ENCODE measurements around the gene DTHD1.

DTHD1 gene

DNA sequence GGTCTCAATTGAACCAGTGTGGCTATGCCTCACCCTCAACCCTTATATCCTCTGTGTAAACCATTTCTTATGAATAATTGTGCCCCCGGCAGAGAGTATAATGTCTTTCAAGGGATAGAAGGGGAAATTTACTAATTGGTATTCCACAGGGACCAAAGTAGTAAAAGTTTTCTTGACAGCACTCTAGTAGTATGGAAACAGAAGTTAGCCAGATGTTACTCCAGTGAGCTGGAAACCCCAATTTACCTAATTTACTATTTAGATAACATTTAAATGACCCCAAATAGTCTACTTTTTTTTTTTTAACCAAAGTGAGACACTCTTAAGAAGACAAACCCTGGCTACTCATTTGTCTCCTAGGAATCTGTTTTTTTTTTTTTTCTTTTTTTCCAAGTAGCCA, 32.3 kb downstream of the DTHD1 start:
- DNase-seq (ENCODE audit: low spot score), result no peak

- DNase-seq (ENCODE audit: low spot score), result no peak
These were observed 35.2 kb downstream of the DTHD1 start for GRCh38 chr4:36316607-36317006.

DNA sequence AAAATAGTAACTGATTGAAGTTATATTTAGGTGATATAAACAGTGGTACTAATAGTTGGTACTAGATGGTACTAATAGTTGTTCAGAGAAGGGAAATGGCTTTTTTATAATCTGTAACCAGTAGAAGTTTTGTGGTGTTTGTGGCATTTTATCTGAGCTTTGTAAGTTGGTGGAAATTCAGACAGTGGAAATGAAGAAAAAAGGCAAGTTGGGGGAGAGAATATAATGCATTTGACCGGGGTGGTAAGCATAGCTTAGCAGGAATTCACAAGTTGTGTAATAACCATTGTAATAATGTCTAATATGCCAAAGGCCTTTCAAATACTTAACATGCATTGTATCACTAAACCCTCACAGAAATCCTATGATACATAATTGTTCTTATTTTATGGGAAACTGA, 36.3 kb downstream of the DTHD1 start:
- DNase-seq (ENCODE audit: low spot score), result no peak

- DNase-seq (ENCODE audit: low spot score), result no peak
These were observed 38.9 kb downstream of the DTHD1 start for GRCh38 chr4:36320117-36320896.

GRCh38 chr4:36321176-36321575, 39.8 kb downstream of the DTHD1 start:
- DNase-seq (ENCODE audit: low spot score), result no peak

DNA sequence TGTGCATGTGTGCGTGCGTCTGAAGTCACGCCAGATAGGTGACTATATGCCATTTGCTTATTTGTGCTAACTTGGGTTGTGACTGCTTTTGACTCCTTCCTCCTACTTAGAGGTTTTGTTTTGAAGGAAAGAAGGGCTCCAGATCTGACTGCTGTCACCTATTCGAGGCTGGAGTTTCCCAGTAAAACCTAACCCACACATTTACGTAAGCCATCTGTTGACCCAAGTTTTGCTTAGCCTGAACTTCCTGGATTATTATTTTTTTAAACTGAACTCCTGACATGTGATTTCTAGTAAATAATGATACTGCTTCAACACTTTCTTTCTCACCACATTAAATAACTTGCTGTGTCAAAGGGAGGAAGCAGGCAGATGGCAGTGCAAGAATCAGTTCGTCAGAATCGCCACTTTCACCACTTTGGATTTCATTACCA, 41.5 kb downstream of the DTHD1 start:
- no peak for DNase-seq (ENCODE audit: low spot score)

GRCh38 chr4:36323816-36324419, 42.5 kb downstream of the DTHD1 start:
- DNase-seq (ENCODE audit: low spot score), result no peak

DNA sequence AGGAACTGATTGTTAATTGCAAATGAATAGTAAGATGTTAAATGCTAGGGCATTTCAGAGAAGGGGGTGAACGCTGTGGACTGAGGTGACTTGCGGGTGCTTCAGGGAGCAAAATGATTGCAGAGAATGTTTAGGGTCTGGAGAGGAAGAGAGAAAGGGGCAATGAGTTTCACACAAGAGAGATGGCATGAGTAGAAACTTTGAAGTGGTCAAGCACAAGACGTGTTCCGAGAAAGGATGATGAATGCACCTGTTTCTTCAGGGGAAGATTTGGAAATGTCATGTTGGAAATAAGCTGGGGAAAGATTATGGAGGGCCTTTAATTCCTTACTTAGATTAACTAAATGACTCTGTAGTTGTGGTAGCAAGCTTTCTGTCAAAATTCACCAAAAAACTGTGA, 43.4 kb downstream of the DTHD1 start:
- DNase-seq (ENCODE audit: low spot score), result no peak

DNA sequence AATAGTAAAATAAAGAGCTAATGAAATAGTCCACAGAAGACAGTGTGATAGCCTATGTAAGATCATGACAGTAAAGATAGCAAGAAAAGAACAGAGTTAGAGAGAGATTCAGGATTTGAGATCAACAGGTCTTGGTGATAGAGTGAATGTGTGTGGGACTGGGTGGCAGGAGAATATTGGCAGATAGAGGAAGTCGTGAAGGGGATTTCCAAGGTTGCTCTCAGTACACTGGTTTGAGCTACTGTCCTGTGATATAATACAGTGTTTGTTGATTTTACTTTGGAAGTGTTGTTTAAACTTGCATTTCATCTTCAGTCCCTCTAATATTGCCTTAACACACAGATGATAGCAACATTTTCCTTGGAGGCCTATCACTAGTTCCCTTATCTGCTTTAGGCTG, 44.1 kb downstream of the DTHD1 start:
- DNase-seq (ENCODE audit: low spot score), result peak; percentile 51

GRCh38 chr4:36325926-36326325, 44.5 kb downstream of the DTHD1 start:
- no peak for DNase-seq (ENCODE audit: low spot score)

DNA sequence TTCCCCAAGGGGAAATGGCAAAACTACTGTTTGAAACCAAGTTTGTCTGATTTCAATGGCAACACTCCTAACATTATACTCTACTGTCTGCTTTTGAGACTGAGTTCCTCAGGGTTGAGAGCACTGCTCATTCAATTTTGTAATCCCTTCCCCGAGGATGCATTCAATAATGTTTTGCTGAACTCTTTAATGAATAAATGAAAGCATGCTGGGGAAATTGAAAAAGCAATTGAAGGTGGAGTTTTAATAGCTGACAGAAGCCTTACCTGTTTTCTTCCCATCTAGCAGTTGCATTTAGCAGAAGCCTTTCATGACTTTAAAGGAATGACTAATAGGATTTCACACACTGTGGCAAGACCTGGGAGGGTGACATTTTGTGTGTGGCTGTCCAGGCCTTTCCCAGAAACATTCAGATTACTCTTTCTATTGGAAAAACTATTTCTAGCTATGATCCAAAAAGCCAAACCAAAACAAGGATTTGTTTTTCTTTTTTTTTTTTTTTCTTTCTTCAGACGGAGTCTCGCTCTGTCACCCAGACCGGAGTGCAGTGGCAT, 45.1 kb downstream of the DTHD1 start:
- DNase-seq (ENCODE audit: low spot score), result no peak

DNA sequence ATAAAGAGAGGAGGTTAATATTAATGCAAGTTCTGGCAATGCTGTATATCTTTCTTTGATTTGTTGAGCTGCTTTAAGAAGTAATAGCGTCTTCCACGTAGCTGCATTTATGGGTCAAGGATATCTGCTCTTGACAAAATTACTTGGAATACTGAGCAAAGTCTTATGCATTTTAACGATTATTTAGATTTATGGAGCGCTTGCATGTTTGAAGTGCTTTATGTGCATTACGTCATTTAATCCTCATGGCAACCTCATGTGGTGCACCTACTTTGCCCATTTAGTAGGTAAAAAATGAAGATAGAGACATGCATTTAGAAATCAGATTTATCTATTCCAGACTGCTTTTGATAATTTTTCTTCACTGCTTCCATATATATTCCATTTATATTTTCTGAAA, 46.0 kb downstream of the DTHD1 start:
- no peak for DNase-seq (ENCODE audit: low spot score)

DNA sequence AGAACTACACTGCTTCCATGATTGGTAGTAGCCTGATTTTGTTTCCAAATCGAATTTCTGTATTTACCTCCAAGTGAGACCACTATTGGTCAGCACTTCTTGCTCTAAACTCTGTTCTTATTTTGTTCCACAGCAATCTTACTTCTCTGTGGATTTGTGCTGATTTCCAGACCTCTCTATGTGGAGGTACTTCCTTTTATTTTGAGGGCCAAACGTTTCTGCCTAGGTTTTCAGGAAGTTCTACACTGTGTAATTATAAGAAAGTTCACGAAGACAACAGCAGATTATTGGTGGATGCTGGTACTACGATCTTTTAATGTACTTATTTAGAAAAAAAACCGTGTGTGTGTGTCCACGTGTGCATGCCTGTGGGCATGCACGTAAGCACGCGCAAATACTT, 46.7 kb downstream of the DTHD1 start:
- DNase-seq (ENCODE audit: low spot score), result no peak

GRCh38 chr4:36329228-36329627, 47.8 kb downstream of the DTHD1 start:
- no peak for DNase-seq (ENCODE audit: low spot score)

GRCh38 chr4:36330796-36331195, 49.4 kb downstream of the DTHD1 start:
- DNase-seq (ENCODE audit: low spot score), result no peak

DNA sequence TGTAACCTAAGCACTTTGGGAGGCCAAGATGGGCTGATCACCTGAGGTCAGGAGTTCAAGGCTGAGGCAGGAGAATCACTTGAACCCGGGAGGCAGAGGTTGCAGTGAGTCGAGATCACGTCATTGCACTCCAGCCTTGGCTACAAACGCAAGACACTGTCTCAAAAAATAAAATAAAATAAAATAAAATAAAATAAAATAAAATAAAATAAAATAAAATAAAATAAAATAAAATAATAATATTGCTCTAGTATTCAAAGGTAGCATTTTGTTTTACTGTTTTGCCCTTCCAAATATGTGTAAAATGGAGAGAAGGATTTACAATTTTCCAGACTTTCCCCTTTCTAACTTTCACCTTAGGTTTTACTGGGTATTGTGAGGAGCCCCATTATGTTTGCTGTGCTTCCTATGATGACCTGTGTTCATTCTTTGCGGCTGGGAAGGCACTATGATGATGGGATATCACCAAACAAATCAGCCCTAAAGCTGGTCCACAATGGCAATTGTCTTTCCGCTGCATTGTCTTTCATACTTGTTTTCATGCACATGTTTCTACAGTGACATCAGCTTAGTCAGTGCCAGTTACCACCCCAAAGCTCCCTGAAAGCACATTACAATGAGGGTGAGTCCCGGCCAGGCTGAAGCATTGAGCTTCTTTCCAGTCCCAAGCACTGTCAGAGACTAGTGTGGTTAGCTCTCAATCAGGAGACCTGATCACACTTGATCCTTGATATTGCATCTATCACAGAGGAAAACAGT, 50.8 kb downstream of the DTHD1 start:
- DNase-seq (ENCODE audit: low spot score), result no peak

DNA sequence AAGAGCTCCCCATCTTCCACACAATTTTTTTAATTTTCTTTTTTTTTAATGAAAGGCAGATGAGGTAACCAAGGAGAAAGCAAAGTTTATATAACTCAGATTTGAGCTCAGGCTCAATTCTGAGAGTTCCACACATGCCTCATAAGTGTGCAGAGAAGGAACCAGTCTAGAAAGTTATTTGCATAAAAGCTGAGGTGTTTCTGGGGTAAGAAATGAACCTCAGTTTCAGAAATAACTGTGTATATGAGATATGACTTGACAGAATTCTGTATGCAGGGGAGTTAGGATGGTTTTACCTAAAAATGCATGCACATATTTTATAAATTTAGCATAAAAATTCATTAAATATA, 51.3 kb downstream of the DTHD1 start:
- no peak for DNase-seq (ENCODE audit: low spot score)

- DNase-seq (ENCODE audit: low spot score), result no peak
These were observed 52.0 kb downstream of the DTHD1 start for GRCh38 chr4:36333303-36333877.

DNA sequence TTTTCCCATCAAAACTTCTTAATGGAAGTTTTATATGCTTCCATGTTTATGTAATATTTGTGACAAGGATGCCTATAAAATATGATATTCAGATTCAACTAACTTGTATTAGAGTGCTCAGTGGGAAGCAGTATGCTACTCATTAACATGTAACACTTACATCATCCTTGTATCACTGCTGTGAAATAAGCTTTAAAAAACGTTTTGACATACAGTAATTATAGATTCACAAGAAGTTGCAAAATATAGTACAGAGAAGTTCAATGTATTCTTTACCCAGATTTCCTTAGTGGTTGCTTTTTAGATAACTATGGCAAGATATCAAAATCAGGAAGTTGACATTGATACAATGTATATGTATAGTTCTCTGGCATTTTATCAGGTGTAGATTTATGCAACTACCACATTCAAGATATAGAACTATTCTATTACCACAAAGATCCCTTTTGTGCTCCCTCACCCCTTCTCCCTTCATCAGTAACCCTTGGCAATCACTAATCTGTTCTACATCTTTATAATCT, 56.3 kb downstream of the DTHD1 start:
- no peak for DNase-seq (ENCODE audit: low spot score)

DNA sequence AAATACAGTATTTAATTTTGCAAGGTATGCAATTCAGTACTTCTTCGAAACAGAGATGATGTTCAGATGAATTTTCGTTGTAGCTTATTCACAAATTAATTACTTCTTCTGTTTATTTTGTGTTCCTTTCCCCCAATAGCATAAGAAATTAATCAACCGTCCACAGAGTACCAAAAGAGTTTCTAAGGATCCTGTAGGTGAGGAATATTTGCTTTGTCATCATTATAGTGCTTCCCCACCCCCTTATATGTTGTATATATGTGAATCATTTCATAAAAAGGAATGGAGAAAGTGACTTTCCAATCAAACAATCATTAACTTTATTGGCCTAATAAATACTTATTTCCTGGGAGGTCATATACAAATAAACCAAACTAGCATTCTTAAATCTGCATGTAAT, 57.6 kb downstream of the DTHD1 start:
- no peak for DNase-seq (ENCODE audit: low spot score)

- DNase-seq (ENCODE audit: low spot score), result no peak
These were observed 60.5 kb downstream of the DTHD1 start for GRCh38 chr4:36341936-36342335.

GRCh38 chr4:36343501-36344175, 62.2 kb downstream of the DTHD1 start:
- DNase-seq (ENCODE audit: low spot score), result no peak

Data from germinal center (tissue), 1 donor.